Stromal cell of bone marrow (primary cell): ENCODE data around the gene UCKL1.
A peak's percentile ranks its signal among the peaks of the same experiment; 100 is the strongest.
"Not testable (repeated sequence)": the region's sequence is repeated elsewhere in the genome, so short reads cannot be mapped to it uniquely, and the experiment has no call there.

Source experiments
- DNase-seq: peaks from one replicate; pipeline ENCODE4 v3.0.0-alpha.2; 2012; ENCODE audit warnings: low read depth

Gene UCKL1

DNA sequence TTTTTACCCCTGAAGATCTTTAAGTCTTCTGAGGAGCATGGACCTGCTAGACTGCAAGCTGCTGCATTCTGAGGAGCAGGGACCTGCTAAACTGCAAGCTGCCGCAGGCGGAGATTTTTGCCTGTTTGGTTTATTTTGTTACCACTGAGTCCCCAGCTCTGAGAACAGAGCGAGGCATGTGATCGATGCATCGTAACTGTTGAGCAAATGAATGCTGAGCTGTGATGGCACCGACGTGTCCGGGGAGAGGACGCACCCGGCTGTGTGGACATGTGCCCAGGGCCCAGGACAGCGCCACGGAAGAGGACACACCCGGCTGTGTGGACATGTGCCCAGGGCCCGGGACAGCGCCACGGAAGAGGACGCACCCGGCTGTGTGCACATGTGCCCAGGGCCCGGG is 37.1 kb downstream of the UCKL1 start:
- DNase-seq = no peak

DNA sequence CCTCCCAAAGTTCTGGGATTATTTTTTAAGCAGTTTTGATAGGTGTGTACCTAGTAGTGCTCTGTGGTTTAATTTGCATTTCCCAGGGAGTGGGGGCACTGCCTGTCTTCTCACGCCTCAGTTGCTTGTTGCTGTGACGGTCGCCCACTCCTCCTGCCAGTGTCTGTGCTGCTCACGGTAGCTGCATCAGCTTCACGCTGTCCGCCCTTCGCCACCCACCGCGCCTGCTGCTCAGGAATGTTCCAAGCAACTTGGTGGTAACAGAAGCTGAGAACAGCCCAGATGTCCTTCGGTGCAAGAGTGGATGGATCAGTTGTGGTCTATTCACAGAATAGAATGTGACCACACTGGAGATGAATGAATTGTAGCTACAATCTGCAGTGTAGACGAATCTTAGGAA is 38.4 kb downstream of the UCKL1 start:
- no peak for DNase-seq

DNA sequence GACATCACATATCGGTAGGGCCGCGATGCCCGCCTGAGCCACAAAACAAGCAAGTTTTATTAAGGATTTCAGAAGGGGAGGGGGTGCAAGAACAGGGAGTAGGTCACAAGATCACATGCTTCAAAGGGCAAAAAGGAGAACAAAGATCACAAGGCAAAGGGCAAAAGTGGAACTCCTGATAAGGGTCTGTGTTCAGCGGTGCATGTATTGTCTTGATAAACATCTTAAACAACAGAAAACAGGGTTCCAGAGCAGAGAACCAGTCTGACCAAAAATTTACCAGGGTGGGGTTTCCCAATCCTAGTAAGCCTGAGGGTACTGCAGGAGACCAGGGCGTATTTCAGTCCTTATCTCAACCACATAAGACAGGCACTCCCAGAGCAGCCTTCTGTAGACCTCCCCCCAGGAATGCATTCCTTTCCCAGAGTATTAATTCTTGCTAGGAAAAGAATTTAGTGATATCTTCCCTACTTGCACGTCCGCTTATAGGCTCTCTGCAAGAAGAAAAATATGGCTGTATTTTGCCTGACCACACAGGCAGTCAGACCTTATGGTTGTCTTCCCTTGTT is 39.8 kb downstream of the UCKL1 start:
- DNase-seq = not testable (repeated sequence)

DNA sequence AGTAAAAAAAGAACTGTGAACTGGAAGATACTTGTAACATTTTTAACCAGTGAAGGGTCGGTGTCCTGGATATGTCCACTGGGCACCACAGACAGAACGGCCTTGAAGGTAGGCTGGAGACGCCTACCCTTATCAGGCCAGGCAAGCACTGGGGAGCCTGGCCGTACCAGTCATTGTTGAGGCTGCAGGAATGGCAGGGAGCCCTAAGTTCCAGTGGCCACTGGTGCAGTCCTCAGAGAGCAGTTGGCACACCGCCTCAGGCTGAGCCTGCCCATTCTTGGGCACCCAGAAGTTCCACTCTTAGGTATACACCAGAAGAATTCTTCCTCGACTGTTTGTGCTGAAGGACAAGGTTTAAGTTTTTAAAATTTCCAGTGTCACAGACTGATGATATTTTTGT is 40.7 kb downstream of the UCKL1 start:
- DNase-seq = no peak

DNA sequence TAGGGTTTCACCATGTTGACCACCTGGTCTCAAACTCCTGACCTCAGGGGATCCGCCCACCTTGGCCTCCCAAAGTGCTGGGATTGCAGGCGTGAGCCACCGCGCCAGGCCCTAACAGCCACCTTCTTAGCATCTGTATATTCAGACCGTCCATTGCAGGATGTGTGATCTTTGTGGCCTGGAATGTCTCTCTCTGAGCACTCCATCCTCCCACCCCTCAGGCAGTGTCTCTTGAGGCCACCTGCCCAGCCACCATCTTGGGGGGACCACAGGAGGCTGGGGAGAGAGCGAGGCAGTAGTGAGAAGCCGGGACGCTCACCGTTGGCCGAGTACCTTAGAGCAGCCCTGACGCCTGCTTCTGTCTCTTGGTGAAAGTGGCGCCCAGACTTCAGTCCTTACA is 42.4 kb downstream of the UCKL1 start:
- no peak for DNase-seq

DNA sequence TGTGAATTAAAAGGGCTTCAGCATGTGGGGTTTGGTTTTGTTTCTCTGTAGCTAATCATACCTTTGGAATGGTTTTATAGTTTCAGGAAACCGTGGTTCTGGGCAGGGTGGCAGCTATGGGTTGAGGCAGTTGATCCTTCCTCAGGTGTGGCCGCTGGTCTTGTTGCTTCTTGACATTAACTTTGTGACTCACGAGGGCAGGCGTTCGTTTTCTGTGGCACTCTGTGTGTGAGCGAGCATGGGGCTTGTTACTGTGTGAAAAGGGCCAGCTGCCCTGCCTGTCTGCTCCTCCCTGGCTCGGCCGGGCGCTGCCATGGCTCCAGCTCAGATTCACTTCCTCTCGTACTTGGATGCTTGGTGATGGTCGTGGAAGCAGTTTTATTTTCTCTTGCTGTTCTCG is 45.0 kb downstream of the UCKL1 start:
- no peak for DNase-seq

DNA sequence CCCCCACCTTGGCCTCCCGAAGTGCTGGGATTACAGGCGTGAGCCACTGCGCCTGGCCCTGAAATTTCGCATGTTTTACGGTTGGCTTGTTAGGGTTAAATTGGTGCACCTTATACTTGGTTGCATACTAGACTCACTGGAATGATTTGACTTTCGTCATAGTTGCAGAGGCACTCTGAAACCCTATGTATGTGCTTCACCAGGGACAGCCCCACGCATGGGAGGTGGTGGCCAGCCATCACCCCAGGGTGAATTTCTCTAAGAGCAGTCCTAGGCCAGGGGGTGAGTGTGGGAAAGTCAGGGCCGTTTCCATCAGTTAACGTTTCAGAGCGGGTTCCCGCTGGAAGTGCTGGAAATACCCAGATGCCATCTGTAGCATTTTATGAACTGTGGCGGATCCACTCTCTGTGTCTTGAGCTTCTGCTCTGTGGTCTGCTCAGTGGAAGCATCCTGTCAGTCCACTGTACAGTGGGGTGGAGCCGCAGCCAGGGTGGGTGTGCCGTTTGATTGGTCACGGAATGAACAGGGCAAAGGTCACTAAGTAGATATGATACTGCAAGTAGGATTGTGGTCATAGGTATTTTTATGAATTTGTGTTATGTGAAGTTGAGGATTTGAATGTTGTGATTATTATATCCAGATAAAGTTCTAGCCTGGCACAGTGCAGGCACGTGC is 48.1 kb downstream of the UCKL1 start:
- no peak for DNase-seq

DNA sequence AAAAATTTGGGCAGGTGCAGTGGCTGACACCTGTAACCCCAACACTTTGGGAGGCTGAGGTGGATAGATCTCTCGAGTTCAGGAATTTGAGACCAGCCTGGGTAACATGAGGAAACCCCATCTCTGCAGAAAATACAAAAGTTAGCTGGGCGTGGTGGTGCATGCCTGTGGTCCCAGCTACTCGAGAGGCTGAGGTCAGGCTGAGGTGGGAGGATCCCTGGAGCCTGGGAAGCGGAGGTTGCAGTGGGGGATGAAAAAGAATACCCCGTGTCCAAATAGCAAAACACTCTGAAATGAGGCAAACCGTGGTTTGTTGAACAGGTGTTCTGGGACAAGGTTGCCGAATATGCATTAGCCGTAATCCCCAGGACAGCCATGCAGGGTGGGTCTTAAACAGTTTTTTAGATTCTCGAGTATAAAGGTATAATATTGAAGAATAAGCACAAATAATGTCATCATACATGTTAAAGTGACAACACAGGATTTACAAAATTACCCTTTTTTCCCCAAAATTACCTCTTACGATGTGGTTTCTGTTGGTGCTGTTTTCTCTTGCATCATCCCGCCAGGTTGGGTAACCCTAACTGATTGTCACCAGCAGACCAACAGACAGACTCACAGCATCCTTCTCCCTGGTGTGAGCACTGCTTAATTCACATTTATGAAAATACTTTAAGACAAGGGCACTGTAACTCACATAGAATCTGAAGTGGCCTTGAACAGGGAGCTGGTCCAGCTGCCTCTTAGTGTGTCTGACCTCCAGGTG is 52.2 kb downstream of the UCKL1 start:
- no peak for DNase-seq

DNA sequence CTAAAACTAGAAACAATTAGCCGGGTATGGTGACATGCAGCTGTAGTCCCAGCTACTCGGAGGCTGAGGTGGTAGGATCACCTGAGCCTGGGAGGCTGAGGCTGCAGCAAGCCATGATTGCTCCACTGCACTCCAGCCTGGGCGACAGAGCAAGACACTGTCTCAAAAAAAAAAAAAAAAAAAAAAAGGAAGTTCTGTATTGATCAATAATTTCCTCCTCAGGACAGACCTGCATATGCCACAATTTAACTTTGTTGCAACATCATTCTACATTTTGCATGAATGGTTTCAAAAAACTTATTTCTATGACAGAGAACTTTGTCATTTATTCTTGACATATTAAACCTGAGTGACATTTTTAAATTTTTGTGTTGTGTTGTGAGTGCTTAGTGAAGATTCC is 55.8 kb downstream of the UCKL1 start:
- DNase-seq = no peak

DNA sequence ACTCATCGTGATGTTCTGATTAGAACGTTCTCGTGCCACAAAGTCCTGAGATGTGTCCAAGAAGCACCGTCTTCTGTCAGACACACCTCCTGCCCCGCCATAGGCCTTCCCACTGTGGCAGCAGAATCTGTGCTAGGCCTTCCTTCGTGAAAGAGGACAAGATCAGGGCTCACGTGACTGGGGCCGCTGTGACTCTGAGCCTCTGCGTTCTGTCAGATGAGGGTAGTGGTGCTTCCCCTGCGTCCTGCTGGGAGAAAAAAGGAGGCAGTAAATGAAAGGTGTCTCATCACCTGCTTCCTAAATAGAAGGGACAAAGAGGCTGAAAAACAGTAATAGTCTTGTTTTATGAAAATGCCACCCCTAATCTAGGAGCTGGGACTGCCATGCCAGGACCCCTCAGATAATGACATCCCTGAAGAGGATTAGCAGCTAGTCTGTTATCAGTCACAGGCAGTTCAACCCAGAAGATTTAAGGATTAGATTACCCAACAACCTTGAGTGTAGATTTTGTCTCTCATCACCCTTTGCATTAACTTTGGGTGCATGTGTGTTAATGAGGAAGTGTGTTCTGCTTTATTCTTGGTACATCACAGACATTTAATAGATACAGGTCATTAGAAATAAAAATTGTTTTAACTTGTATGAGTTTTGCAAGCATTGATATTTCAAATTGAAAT is 57.2 kb downstream of the UCKL1 start:
- DNase-seq = no peak

DNA sequence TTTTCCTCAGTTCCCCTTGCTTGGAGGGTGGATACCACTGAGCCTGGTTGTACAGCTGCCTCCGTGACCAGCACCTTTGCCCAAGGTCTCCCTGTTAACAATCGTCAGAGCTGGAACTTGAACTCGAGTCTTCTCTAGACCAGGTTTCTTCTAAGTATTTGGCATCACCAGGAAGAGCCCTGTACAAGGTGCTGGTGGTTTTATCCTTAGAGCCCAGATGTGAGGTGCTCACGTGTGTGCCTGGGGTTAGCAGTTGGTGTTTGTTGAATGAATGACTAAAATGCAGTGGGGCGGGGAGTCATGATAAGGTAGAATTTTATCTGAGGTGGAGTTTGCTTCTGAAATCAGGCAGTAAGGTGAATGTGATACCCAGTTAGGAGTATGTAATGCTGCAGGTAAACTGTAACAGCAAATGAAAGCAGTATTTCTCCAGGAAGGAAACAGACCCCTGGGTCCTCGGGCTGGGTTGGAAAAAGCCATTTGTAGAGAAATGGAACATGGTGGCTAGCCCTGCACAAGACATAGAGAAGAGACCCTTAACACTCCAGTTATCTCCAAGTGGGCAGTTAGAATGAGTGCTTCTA is 58.1 kb downstream of the UCKL1 start:
- DNase-seq = no peak

DNA sequence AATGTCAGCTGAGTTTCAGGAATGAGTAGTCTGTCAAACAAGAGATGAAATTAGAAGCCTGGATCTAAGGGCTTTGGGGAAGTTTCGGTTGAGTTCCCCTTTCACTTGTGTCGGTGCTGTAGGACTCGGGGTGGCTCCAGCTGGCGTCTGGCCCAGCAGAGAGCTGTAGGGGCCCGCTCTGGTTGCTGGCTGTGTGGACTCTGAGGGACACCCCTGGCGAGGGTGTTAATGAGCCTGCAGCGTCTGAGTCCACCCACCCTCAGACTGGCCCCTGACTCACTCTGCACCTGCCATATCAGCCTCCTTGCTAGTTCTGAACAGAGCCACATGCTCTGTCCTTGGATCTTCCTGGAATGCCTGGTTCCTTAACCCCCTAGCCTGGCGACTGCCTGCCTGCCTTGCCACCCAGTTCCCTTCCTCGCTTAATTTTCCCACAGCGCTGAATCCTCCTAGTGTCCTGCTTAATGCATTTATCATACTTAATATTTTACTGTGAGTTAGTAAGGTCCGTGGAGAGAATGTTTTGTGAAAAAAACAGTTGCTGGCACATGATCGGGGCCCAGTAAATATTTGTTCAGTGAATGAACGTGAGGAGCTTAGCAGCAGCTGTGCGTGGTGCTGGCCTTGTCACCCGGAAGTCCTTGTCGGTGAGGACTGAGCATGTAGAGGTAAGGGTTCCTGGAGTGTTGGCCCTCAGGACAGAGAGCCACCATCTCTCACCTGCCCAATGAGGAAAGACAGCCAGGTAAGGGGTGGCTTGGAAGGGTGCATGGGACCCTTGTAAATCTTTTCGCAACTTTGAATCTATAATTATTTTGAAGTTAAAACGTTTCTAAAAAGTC is 59.7 kb downstream of the UCKL1 start:
- DNase-seq = no peak

DNA sequence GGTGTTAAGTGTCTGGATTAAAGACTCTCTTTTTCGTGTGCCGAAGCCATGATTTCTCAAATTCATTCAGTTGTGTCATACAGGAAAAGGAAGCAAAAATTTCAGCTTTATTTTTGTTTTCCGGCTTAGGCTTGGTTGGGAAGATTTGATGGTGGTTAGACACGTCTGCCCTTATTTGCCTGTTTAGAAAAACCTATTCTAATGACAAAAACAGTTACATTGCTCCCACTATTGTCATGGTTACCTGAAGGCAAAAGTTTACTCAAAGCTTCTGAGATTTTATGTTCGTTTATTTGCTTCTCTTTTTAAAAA is 60.3 kb downstream of the UCKL1 start:
- DNase-seq = no peak

DNA sequence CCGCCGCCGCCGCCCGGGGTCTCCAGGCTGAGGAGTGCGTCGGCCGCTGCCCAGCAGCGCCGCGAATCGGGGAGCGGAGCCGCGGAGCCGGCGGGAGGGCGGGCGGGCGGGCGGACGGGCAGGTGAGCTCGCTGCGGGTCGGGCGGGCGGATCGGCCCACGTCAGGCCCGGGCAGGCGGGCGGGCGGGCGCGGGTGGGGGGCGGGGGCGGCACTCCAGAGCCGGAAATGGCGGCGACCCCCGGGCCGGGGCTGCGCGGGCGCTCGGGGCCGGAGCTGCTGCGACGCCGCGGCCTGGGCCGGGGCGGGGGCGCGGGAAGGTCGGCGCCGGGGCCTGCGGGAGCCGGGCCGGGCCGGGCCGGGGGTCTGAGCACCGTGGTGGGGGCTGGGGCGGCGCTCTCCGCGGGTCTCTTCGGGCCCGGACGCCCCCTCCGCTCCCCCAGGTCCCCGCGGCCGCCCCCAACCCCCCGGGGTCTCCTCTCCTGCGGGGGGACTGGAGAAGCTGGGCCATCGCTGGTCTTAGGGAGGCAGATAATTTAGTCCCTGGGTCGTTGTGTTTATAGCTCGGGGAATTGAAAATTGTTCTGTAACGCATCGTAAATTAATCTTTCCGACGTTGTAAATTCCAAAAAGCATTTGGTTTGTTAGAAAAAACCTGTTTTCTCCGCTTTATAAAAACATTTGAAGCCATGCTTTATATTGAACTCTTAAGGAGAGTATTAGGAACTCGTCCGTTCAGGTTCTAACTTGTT is 60.8 kb downstream of the UCKL1 start:
- DNase-seq = no peak

DNA sequence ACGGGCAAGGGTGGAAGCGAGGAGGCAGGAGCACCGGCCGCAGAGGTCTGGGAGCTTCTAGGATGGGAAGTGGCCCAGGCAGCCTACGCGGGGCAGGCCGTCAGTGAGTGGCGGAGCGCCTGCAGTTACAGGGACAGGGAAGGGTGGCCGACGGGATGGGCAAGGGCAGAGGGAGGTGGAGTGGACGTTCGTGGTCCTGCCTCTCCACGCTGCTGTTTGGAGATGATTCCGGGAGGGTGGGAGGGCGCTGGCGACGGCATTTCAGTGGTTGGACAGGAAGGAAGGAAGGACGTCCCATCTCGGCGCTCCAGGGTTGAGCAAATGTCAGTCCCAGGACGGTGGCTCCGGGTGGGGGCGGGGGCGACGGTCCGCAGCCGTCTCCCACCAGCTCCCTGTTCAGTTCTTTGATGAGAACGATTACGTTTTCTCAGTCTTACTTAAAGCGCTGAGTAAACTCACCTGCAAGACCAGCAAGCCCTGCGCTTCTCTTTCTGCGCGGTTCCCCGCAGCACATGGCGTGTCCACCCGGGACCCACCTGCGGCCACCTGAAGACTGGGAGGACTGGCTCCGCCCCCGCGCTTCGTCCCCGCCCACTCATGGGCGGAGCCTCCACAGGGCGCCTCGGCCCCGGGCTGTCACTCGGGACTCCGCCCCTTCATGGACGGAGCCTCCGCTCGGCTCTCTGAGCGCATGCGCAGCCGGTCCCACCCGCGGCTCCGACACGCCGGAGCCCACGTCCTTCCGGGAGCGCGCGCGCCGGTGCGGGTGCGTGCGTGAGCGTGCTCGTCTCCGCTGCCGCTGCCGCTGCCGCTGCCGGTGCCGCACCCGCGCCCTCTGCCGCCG is 61.6 kb downstream of the UCKL1 start, which contains the start of gene DNAJC5:
TSS of gene DNAJC5 (plus strand) at position 769 of the 844 bp plus-strand sequence. CDS start 33,220 bp downstream, outside the sequence.
- DNase-seq = peak; percentile 81

DNA sequence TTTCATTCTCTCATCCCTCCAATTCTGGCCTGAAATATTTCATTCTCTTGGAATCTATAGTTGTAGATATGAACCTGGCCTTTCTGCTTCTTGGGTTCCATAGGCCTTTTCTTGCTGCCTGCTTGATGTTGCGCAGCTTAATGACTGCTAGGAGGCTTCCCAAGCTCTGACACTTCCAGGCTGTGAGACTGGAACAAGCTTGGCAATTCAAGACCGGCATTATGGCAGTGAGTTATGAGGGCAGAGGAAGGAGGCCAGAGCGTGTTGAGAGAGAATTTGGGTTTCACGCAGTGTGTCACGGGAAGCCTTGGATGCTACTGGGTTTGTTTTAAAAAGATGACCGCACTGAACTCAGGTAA is 62.2 kb downstream of the UCKL1 start:
- no peak for DNase-seq

DNA sequence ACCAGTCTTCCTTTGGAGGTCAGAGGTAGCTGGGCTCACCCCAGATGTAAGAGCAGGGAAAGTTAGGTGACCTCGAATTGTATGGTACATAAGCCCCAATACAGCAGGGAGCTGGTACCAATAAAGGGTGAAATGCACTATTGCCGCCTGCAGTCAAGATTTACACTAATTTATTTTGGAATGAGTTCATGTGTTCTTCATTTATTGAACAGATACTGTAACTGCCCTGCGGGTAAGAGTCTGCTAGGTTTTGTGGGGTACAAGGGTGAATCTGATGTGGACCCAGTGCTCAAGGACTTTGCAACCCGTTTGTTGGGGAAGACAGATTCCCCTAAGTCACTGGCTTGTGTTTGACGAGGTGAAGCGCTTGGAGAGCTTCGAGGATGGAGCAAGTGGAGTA is 63.8 kb downstream of the UCKL1 start:
- DNase-seq = no peak

DNA sequence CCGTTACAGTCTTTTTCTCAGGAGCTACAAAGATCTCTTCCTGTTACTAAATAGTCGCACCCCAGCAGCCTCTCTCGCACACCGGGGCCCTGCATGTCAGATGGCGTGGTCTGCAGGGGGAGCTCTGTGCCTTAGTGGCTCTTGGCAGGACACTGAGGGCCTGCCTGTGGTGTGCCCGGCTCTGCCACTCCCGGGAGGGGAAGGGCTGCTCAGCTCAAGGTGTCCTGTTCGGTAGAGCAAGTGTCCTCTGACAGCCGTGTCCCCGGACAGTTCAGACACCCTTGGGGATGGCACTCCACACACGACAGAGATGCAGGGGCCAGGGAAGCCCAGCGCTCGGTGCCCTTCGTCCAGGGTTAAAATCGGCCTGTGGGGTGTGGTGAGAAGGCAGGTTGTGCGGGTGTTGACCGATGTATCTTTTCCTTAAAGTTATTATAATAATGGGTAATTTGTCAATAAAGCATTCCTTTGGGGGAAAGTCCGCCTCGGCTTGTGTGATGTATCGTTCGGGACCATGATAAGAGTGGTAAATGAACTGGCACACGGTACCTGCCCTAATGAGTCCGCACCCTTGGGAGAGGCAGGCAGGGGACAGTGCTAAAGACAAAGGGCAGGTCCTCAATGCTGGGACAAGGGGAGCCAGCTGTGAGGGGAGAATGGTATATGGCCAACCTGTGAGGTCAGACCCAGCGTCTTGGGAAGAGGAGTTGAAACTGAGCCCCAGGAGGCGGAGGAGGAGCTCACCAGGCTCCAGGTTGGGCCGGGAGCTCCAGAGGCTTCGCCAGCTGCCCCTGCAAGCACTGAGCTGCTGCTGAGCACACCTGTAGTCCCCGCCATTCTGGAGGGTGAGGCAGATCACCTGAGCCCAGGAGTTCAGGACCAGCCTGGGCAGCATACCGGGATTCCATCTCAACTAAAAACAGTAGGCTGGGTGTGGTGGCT is 64.9 kb downstream of the UCKL1 start:
- DNase-seq = no peak

DNA sequence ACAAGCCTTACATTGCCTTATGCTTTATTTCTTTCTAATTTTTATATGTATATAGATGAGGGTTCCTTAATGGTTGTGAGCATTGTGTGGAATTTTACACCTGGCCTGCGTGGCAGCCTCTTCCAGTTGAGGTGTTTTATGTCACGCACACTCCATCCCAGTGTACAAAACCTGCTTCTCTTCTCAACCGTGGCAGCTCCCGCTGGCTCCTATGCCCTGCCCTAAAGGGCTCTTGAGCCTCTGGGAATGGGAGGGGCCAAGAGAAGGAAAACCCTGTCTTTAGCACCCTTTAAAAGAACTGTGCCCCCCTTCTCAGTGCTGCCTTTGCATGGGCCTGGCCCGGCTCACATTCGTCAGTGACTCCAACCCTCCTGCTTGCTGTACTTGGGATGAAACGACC is 65.6 kb downstream of the UCKL1 start:
- no peak for DNase-seq
